Thyroid gland (tissue), 4 donors: Measurements from ENCODE around the gene DGCR2. TPM values are rescaled to one million over a fixed set of nuclear protein-coding genes. Genes with fewer than 3 reads are reported as not detected.
A peak's percentile ranks its signal among the peaks of the same experiment; 100 is the strongest.

ENCODE experiments used
- DNase-seq, 2 donors: peaks; one replicate each; pipeline ENCODE4 v3.0.0-alpha.2; 2019
- H3K27ac ChIP-seq, 3 donors: fragments of 200-600 bp; sonication (generic); 1 replicate in 2 of 3; 2 replicates in 1 of 3; pipeline ENCODE4 v1.5.1; 2016 to 2019; ENCODE audit warnings: mild to moderate bottlenecking in 1 of 3, moderate library complexity in 1 of 3
- H3K27me3 ChIP-seq: fragments of 200-600 bp; sonication (generic); one replicate; pipeline ENCODE4 v1.5.1; 2019
- H3K36me3 ChIP-seq, 2 donors: fragments of 200-600 bp; sonication (generic); one replicate each; pipeline ENCODE4 v1.5.1; 2016 to 2019
- H3K4me1 ChIP-seq, 2 donors: fragments of 200-600 bp; sonication (generic); one replicate each; pipeline ENCODE4 v1.5.1; 2017 to 2019
- H3K4me3 ChIP-seq, 3 donors: fragments of 200-600 bp; sonication (generic); replicated peaks in 1 of 3; 1 replicate in 2 of 3; 2 replicates in 1 of 3; pipeline ENCODE4 v1.5.1; 2016; ENCODE audit warnings: mild to moderate bottlenecking in 1 of 3
- H3K9me3 ChIP-seq: fragments of 200-600 bp; sonication (generic); one replicate; pipeline ENCODE4 v1.5.1; 2017
- CTCF ChIP-seq, 6 experiments: fragments of 200-600 bp in 3 of 6; fragments of 450-650 bp in 3 of 6; sonication (generic) in 3 of 6; IDR thresholded peaks; one replicate each; pipeline ENCODE4 v1.5.1; 2016 to 2019; ENCODE audit warnings: antibody characterized with exemption in 6 of 6, mild to moderate bottlenecking in 2 of 6, inconsistent platforms in 1 of 6, moderate library complexity in 1 of 6
- POLR2A ChIP-seq, 2 donors: fragments of 450-650 bp; IDR thresholded peaks; one replicate each; pipeline ENCODE4 v1.6.1; 2017; ENCODE audit warnings: antibody characterized with exemption in 2 of 2, mild to moderate bottlenecking in 2 of 2, moderate library complexity in 1 of 2
- WGBS, 2 donors: methylation state at CpG; one replicate each; pipeline ENCODE4 v1.1.5; 2017; 5-methylcytosine and 5-hydroxymethylcytosine counted together
- intact Hi-C: fragments of 100-400 bp; cut with DNase I; formaldehyde crosslinking; loops from one replicate; pipeline ENCODE4 v1.15.1; 2023
- total RNA-seq, 4 donors: library from RNA; depleted of rRNA; stranded (reverse); fragments of >200 nt; gene quantifications; one replicate each; pipeline ENCODE4 v1.2.3, GENCODE V29; 2016

The DGCR2 gene
- total RNA-seq, 4 donors from 2014 or later, result 49.3 to 106 (median 86.9) TPM

- TF ChIP-seq CTCF (IDR thresholded peaks at IDR 0.05), result no peak
- no peak for TF ChIP-seq POLR2A (IDR thresholded peaks at IDR 0.05)
- H3K9me3 ChIP-seq, result no peaks in the 10 kb centered on the region
- no peaks in the 10 kb centered on the region for H3K27me3 ChIP-seq
- H3K4me1 ChIP-seq, result peaks cover 0 to 13% of the 10 kb centered on the region in 2 donors
- DNase-seq, result no peak
- WGBS, 2 donors, result 38 to 41% methylated on average over 12 of the region's 12 CpGs
- H3K27ac ChIP-seq, result no peak overlapping the region
- no peaks in the 10 kb centered on the region for H3K36me3 ChIP-seq
- intact Hi-C loops, result no loop called here
- H3K4me3 ChIP-seq, result no peak overlapping the region
These were observed 123.2 kb downstream of the DGCR2 start for GRCh38 chr22:18999008-18999407.

- intact Hi-C loops, result no loop called here
- peak; percentile 71 to 80 for DNase-seq
- peaks cover 0 to 13% of the 10 kb centered on the region in 2 donors for H3K4me1 ChIP-seq
- no peaks in the 10 kb centered on the region for H3K9me3 ChIP-seq
- 17 to 25% methylated on average over 20 to 22 of the region's 22 CpGs for WGBS, 2 donors
- no peaks in the 10 kb centered on the region for H3K27me3 ChIP-seq
- H3K36me3 ChIP-seq, result no peaks in the 10 kb centered on the region
- no peak overlapping the region for H3K27ac ChIP-seq
- no peak overlapping the region for H3K4me3 ChIP-seq
- TF ChIP-seq CTCF (IDR thresholded peaks at IDR 0.05) (no peak), POLR2A (IDR thresholded peaks at IDR 0.05) (no peak)
These were observed 124.3 kb downstream of the DGCR2 start for GRCh38 chr22:18997925-18998315.

- Histone ChIP-seq H3K4me3 (no peak overlapping the region), H3K9me3 (no peaks in the 10 kb centered on the region), H3K36me3 (no peaks in the 10 kb centered on the region), H3K4me1 (peaks cover 0 to 13% of the 10 kb centered on the region in 2 donors), H3K27me3 (no peaks in the 10 kb centered on the region), H3K27ac (no peak overlapping the region)
- no peak for DNase-seq
- 29 to 55% methylated on average over 3 to 12 of the region's 12 CpGs for WGBS, 2 donors
- intact Hi-C loops, result no loop called here
- TF ChIP-seq CTCF (IDR thresholded peaks at IDR 0.05) (no peak), POLR2A (IDR thresholded peaks at IDR 0.05) (no peak)
These were observed 124.8 kb downstream of the DGCR2 start for GRCh38 chr22:18997306-18997924.

- Histone ChIP-seq H3K4me3 (no peak overlapping the region), H3K4me1 (peaks cover 0 to 13% of the 10 kb centered on the region in 2 donors), H3K9me3 (no peaks in the 10 kb centered on the region), H3K36me3 (no peaks in the 10 kb centered on the region), H3K27me3 (no peaks in the 10 kb centered on the region), H3K27ac (no peak overlapping the region)
- intact Hi-C loops, result no loop called here
- no peak for TF ChIP-seq CTCF (IDR thresholded peaks at IDR 0.05)
- no peak for TF ChIP-seq POLR2A (IDR thresholded peaks at IDR 0.05)
- DNase-seq, result no peak
- WGBS, 2 donors, result 82 to 87% methylated on average over 9 of the region's 9 CpGs
These were observed 125.8 kb downstream of the DGCR2 start for GRCh38 chr22:18996376-18996900.

GRCh38 chr22:18995327-18995711, 126.9 kb downstream of the DGCR2 start:
- no peaks in the 10 kb centered on the region for H3K9me3 ChIP-seq
- H3K36me3 ChIP-seq, result no peaks in the 10 kb centered on the region
- H3K27me3 ChIP-seq, result no peaks in the 10 kb centered on the region
- TF ChIP-seq CTCF (IDR thresholded peaks at IDR 0.05) (no peak), POLR2A (IDR thresholded peaks at IDR 0.05) (no peak)
- H3K27ac ChIP-seq, result no peak overlapping the region
- no peak for DNase-seq
- intact Hi-C loops, result no loop called here
- 91 to 93% methylated on average over 9 of the region's 9 CpGs for WGBS, 2 donors
- H3K4me3 ChIP-seq, result no peak overlapping the region
- H3K4me1 ChIP-seq, result peaks cover 0 to 13% of the 10 kb centered on the region in 2 donors
